GM23338 (cell line): Measurements from ENCODE around the gene PAX3.

Experiments used
- CREB1 ChIP-seq: fragments of 250-450 bp; sonication (Bioruptor Pico); IDR thresholded peaks from 2 replicates; pipeline ENCODE4 v1.5.0; 2020; ENCODE audit warnings: low read depth, mild to moderate bottlenecking, moderate library complexity
- EZH2 ChIP-seq: fragments of 200-600 bp; sonication (generic); IDR thresholded peaks from one replicate; pipeline ENCODE4 v1.8.0; 2017; ENCODE audit warnings: antibody characterized with exemption, mild to moderate bottlenecking, low read depth; ENCODE audit not compliant: unreplicated experiment
- EZH2phosphoT487 ChIP-seq: fragments of 200-600 bp; sonication (generic); IDR thresholded peaks from one replicate; pipeline ENCODE4 v1.8.1; 2018; ENCODE audit warnings: antibody characterized with exemption; ENCODE audit not compliant: unreplicated experiment
- JUNB ChIP-seq: IDR thresholded peaks from one replicate; pipeline ENCODE4 v1.6.1; 2016; ENCODE audit warnings: antibody characterized with exemption; ENCODE audit not compliant: unreplicated experiment
- POLR2AphosphoS5 ChIP-seq: IDR thresholded peaks from 2 replicates; pipeline ENCODE4 v1.6.1; 2016; ENCODE audit warnings: antibody characterized with exemption, low read depth
- STAT1 ChIP-seq: IDR thresholded peaks from one replicate; pipeline ENCODE4 v1.6.1; 2016; ENCODE audit warnings: antibody characterized with exemption; ENCODE audit not compliant: unreplicated experiment
- ZNF114 ChIP-seq: fragments of 250-450 bp; sonication (Bioruptor Pico); IDR thresholded peaks from 2 replicates; pipeline ENCODE4 v1.5.0; 2020; ENCODE audit warnings: mild to moderate bottlenecking, moderate library complexity
- ZNF331 ChIP-seq: fragments of 250-450 bp; sonication (Bioruptor Pico); IDR thresholded peaks from 2 replicates; pipeline ENCODE4 v1.5.0; 2020; ENCODE audit warnings: low read depth, mild to moderate bottlenecking, moderate library complexity
- TF ChIP-seq, protein P1 (sequence below), 2 experiments: fragments of 200-600 bp in 1 of 2; sonication (generic) in 1 of 2; conservative IDR thresholded peaks; 2 replicates each; pipeline versions ENCODE4 v1.5.1 to v1.6.1; 2016 to 2017; ENCODE audit warnings: antibody characterized with exemption in 2 of 2, low read depth in 2 of 2, mild to moderate bottlenecking in 2 of 2, moderate library complexity in 1 of 2
- TF ChIP-seq, protein P2 (sequence below): IDR thresholded peaks from one replicate; pipeline ENCODE4 v1.6.1; 2018; ENCODE audit warnings: antibody characterized with exemption; ENCODE audit not compliant: unreplicated experiment
- TF ChIP-seq, protein P3 (sequence below): fragments of 250-450 bp; sonication (Bioruptor Pico); IDR thresholded peaks from 2 replicates; pipeline ENCODE4 v1.5.0; 2020; ENCODE audit warnings: mild to moderate bottlenecking, moderate library complexity

DNA sequence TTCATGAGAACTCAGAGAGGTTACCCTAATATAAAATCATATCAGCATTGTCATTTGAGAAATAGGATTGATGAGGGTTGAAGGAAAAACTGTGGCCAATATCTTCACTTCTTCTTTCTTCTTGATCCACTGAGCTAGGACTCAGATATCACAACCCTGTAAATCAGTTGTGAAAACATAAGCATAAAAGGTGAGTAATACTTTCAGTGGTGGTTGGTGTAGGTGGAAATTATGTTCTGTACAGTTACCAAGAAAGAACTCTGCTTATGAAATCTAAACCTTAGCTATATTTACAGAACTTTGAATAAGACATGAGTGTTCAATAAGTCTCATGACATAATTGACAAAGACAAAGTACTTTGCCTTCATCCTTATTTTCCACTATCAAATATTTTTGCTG lies 56.3 kb downstream of the PAX3 start:
- TF ChIP-seq, protein P1, sequence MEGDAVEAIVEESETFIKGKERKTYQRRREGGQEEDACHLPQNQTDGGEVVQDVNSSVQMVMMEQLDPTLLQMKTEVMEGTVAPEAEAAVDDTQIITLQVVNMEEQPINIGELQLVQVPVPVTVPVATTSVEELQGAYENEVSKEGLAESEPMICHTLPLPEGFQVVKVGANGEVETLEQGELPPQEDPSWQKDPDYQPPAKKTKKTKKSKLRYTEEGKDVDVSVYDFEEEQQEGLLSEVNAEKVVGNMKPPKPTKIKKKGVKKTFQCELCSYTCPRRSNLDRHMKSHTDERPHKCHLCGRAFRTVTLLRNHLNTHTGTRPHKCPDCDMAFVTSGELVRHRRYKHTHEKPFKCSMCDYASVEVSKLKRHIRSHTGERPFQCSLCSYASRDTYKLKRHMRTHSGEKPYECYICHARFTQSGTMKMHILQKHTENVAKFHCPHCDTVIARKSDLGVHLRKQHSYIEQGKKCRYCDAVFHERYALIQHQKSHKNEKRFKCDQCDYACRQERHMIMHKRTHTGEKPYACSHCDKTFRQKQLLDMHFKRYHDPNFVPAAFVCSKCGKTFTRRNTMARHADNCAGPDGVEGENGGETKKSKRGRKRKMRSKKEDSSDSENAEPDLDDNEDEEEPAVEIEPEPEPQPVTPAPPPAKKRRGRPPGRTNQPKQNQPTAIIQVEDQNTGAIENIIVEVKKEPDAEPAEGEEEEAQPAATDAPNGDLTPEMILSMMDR (conservative IDR thresholded peaks at IDR 0.05; ENCODE audit: low read depth in 2 of 2), result no peak
- TF ChIP-seq EZH2 (no peak), POLR2AphosphoS5 (no peak), EZH2phosphoT487 (no peak), CREB1 (no peak), JUNB (no peak), ZNF114 (CRISPR knock-in tag) (no peak), ZNF331 (no peak), STAT1 (no peak)
- TF ChIP-seq, protein P2, sequence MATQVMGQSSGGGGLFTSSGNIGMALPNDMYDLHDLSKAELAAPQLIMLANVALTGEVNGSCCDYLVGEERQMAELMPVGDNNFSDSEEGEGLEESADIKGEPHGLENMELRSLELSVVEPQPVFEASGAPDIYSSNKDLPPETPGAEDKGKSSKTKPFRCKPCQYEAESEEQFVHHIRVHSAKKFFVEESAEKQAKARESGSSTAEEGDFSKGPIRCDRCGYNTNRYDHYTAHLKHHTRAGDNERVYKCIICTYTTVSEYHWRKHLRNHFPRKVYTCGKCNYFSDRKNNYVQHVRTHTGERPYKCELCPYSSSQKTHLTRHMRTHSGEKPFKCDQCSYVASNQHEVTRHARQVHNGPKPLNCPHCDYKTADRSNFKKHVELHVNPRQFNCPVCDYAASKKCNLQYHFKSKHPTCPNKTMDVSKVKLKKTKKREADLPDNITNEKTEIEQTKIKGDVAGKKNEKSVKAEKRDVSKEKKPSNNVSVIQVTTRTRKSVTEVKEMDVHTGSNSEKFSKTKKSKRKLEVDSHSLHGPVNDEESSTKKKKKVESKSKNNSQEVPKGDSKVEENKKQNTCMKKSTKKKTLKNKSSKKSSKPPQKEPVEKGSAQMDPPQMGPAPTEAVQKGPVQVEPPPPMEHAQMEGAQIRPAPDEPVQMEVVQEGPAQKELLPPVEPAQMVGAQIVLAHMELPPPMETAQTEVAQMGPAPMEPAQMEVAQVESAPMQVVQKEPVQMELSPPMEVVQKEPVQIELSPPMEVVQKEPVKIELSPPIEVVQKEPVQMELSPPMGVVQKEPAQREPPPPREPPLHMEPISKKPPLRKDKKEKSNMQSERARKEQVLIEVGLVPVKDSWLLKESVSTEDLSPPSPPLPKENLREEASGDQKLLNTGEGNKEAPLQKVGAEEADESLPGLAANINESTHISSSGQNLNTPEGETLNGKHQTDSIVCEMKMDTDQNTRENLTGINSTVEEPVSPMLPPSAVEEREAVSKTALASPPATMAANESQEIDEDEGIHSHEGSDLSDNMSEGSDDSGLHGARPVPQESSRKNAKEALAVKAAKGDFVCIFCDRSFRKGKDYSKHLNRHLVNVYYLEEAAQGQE, result no peak
- TF ChIP-seq, protein P3, sequence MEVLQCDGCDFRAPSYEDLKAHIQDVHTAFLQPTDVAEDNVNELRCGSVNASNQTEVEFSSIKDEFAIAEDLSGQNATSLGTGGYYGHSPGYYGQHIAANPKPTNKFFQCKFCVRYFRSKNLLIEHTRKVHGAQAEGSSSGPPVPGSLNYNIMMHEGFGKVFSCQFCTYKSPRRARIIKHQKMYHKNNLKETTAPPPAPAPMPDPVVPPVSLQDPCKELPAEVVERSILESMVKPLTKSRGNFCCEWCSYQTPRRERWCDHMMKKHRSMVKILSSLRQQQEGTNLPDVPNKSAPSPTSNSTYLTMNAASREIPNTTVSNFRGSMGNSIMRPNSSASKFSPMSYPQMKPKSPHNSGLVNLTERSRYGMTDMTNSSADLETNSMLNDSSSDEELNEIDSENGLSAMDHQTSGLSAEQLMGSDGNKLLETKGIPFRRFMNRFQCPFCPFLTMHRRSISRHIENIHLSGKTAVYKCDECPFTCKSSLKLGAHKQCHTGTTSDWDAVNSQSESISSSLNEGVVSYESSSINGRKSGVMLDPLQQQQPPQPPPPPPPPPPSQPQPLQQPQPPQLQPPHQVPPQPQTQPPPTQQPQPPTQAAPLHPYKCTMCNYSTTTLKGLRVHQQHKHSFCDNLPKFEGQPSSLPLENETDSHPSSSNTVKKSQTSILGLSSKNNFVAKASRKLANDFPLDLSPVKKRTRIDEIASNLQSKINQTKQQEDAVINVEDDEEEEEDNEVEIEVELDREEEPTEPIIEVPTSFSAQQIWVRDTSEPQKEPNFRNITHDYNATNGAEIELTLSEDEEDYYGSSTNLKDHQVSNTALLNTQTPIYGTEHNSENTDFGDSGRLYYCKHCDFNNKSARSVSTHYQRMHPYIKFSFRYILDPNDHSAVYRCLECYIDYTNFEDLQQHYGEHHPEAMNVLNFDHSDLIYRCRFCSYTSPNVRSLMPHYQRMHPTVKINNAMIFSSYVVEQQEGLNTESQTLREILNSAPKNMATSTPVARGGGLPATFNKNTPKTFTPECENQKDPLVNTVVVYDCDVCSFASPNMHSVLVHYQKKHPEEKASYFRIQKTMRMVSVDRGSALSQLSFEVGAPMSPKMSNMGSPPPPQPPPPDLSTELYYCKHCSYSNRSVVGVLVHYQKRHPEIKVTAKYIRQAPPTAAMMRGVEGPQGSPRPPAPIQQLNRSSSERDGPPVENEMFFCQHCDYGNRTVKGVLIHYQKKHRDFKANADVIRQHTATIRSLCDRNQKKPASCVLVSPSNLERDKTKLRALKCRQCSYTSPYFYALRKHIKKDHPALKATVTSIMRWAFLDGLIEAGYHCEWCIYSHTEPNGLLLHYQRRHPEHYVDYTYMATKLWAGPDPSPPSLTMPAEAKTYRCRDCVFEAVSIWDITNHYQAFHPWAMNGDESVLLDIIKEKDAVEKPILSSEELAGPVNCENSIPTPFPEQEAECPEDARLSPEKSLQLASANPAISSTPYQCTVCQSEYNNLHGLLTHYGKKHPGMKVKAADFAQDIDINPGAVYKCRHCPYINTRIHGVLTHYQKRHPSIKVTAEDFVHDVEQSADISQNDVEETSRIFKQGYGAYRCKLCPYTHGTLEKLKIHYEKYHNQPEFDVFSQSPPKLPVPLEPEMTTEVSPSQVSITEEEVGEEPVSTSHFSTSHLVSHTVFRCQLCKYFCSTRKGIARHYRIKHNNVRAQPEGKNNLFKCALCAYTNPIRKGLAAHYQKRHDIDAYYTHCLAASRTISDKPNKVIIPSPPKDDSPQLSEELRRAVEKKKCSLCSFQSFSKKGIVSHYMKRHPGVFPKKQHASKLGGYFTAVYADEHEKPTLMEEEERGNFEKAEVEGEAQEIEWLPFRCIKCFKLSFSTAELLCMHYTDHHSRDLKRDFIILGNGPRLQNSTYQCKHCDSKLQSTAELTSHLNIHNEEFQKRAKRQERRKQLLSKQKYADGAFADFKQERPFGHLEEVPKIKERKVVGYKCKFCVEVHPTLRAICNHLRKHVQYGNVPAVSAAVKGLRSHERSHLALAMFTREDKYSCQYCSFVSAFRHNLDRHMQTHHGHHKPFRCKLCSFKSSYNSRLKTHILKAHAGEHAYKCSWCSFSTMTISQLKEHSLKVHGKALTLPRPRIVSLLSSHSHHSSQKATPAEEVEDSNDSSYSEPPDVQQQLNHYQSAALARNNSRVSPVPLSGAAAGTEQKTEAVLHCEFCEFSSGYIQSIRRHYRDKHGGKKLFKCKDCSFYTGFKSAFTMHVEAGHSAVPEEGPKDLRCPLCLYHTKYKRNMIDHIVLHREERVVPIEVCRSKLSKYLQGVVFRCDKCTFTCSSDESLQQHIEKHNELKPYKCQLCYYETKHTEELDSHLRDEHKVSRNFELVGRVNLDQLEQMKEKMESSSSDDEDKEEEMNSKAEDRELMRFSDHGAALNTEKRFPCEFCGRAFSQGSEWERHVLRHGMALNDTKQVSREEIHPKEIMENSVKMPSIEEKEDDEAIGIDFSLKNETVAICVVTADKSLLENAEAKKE (CRISPR knock-in tag), result no peak
